Panc1 (cell line): ENCODE measurements around the gene GPC3.

Source experiments
- POLR2AphosphoS5 ChIP-seq: IDR thresholded peaks from 2 replicates; pipeline ENCODE4 v1.6.1; 2012; ENCODE audit warnings: mild to moderate bottlenecking, low read depth, low read length, moderate library complexity
- SIN3A ChIP-seq: IDR thresholded peaks from 2 replicates; pipeline ENCODE4 v1.6.1; 2012; ENCODE audit warnings: low read depth, mild to moderate bottlenecking, low read length, moderate library complexity, borderline replicate concordance; ENCODE audit not compliant: insufficient read depth
- TCF7L2 ChIP-seq: IDR thresholded peaks from 2 replicates; pipeline ENCODE4 v1.6.1; 2011; ENCODE audit warnings: mild to moderate bottlenecking, low read depth, low read length, inconsistent platforms
- TF ChIP-seq, protein P1 (sequence below): fragments of 450-650 bp; IDR thresholded peaks from 2 replicates; pipeline ENCODE4 v1.5.1; 2017; ENCODE audit warnings: mild to moderate bottlenecking
- TF ChIP-seq, protein P2 (sequence below), 2 experiments: IDR thresholded peaks; 2 replicates each; pipeline ENCODE4 v1.6.1; 2011 to 2012; ENCODE audit warnings: low read depth in 2 of 2, control low read depth in 1 of 2, low read length in 1 of 2, mild to moderate bottlenecking in 1 of 2, moderate library complexity in 1 of 2; ENCODE audit not compliant: insufficient read depth in 1 of 2

DNA sequence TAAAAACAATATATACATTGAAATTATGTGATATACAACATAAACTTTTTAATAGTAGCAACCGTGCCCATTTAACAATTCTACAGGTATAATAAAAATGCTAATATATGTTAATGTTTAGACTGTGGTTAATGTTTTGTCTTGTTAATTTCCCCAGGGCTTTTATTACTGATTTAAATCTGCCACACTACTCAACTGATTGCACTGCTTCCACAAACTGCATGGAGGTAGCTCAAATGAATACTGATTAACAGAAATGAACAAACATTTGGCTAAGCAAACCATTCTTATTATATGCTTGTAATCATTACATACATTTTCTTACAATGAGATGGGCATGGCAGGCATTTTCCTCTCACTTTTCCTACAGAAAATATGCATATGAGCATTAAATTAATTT, 275.9 kb downstream of the GPC3 start:
- TF ChIP-seq, protein P1, sequence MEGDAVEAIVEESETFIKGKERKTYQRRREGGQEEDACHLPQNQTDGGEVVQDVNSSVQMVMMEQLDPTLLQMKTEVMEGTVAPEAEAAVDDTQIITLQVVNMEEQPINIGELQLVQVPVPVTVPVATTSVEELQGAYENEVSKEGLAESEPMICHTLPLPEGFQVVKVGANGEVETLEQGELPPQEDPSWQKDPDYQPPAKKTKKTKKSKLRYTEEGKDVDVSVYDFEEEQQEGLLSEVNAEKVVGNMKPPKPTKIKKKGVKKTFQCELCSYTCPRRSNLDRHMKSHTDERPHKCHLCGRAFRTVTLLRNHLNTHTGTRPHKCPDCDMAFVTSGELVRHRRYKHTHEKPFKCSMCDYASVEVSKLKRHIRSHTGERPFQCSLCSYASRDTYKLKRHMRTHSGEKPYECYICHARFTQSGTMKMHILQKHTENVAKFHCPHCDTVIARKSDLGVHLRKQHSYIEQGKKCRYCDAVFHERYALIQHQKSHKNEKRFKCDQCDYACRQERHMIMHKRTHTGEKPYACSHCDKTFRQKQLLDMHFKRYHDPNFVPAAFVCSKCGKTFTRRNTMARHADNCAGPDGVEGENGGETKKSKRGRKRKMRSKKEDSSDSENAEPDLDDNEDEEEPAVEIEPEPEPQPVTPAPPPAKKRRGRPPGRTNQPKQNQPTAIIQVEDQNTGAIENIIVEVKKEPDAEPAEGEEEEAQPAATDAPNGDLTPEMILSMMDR = no peak
- no peak for TF ChIP-seq TCF7L2
- no peak for TF ChIP-seq SIN3A
- TF ChIP-seq, protein P2, sequence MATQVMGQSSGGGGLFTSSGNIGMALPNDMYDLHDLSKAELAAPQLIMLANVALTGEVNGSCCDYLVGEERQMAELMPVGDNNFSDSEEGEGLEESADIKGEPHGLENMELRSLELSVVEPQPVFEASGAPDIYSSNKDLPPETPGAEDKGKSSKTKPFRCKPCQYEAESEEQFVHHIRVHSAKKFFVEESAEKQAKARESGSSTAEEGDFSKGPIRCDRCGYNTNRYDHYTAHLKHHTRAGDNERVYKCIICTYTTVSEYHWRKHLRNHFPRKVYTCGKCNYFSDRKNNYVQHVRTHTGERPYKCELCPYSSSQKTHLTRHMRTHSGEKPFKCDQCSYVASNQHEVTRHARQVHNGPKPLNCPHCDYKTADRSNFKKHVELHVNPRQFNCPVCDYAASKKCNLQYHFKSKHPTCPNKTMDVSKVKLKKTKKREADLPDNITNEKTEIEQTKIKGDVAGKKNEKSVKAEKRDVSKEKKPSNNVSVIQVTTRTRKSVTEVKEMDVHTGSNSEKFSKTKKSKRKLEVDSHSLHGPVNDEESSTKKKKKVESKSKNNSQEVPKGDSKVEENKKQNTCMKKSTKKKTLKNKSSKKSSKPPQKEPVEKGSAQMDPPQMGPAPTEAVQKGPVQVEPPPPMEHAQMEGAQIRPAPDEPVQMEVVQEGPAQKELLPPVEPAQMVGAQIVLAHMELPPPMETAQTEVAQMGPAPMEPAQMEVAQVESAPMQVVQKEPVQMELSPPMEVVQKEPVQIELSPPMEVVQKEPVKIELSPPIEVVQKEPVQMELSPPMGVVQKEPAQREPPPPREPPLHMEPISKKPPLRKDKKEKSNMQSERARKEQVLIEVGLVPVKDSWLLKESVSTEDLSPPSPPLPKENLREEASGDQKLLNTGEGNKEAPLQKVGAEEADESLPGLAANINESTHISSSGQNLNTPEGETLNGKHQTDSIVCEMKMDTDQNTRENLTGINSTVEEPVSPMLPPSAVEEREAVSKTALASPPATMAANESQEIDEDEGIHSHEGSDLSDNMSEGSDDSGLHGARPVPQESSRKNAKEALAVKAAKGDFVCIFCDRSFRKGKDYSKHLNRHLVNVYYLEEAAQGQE (IDR thresholded peaks at IDR 0.05; ENCODE audit: insufficient read depth in 1 of 2, low read depth in 2 of 2, low read length in 1 of 2) = no peak
- no peak for TF ChIP-seq POLR2AphosphoS5
